ENCODE data around the gene NEK3.
"Not testable (repeated sequence)": the region's sequence is repeated elsewhere in the genome, so short reads cannot be mapped to it uniquely, and the experiment has no call there.

NEK3 gene

GRCh38 chr13:52181316-52181954, 22.0 kb upstream of the NEK3 start:
- not testable (repeated sequence) for H3K27me3 Mint-ChIP-seq, H3K4me3 Mint-ChIP-seq, H3K27ac Mint-ChIP-seq, H3K9me3 Mint-ChIP-seq, H3K4me1 Mint-ChIP-seq, DNase-seq, ATAC-seq
- H3K36me3 Mint-ChIP-seq (ENCODE audit: low read depth): peaks cover 27% of the 10 kb centered on the region

- no peak for DNase-seq
- Mint-ChIP-seq H3K27me3 (no peaks in the 10 kb centered on the region), H3K4me1 (no peaks in the 10 kb centered on the region), H3K9me3 (no peaks in the 10 kb centered on the region), H3K4me3 (no peak overlapping the region), H3K36me3 (ENCODE audit: low read depth) (peaks cover 32% of the 10 kb centered on the region), H3K27ac (no peak overlapping the region)
- no peak for ATAC-seq
These were observed 20.5 kb upstream of the NEK3 start for GRCh38 chr13:52179925-52180324.

GRCh38 chr13:52177276-52177675, 17.9 kb upstream of the NEK3 start:
- ATAC-seq: no peak
- Mint-ChIP-seq H3K9me3 (no peaks in the 10 kb centered on the region), H3K4me3 (no peak overlapping the region), H3K4me1 (peaks cover 13% of the 10 kb centered on the region), H3K36me3 (ENCODE audit: low read depth) (peaks cover 35% of the 10 kb centered on the region), H3K27ac (no peak overlapping the region), H3K27me3 (no peaks in the 10 kb centered on the region)
- no peak for DNase-seq

- H3K27me3 Mint-ChIP-seq, H3K4me3 Mint-ChIP-seq, DNase-seq, H3K9me3 Mint-ChIP-seq: not testable (repeated sequence)
- H3K36me3 Mint-ChIP-seq (ENCODE audit: low read depth): peaks cover 30% of the 10 kb centered on the region
- ATAC-seq: peak; percentile 40
- H3K4me1 Mint-ChIP-seq: peaks cover 13% of the 10 kb centered on the region
- peak overlapping the region; percentile 49 for H3K27ac Mint-ChIP-seq
These were observed 14.6 kb upstream of the NEK3 start for GRCh38 chr13:52173970-52174369.

- H3K36me3 Mint-ChIP-seq (ENCODE audit: low read depth): peaks cover 29% of the 10 kb centered on the region
- no peak overlapping the region for H3K4me3 Mint-ChIP-seq
- H3K27ac Mint-ChIP-seq: peak overlapping the region; percentile 49
These were observed 14.0 kb upstream of the NEK3 start for GRCh38 chr13:52173373-52173772.

GRCh38 chr13:52171686-52172085, 12.3 kb upstream of the NEK3 start:
- not testable (repeated sequence) for ATAC-seq, H3K4me3 Mint-ChIP-seq
- peaks cover 28% of the 10 kb centered on the region for H3K36me3 Mint-ChIP-seq (ENCODE audit: low read depth)

More at GRCh38 chr13:52173373-52173772, 14.0 kb upstream of the NEK3 start:
- DNase-seq (no peak), ATAC-seq (no peak)
- Mint-ChIP-seq H3K27me3 (no peaks in the 10 kb centered on the region), H3K9me3 (no peaks in the 10 kb centered on the region), H3K4me1 (peaks cover 13% of the 10 kb centered on the region)

GRCh38 chr13:52170828-52171391, 11.5 kb upstream of the NEK3 start:
- H3K4me3 Mint-ChIP-seq, H3K9me3 Mint-ChIP-seq, ATAC-seq, DNase-seq, H3K27me3 Mint-ChIP-seq, H3K27ac Mint-ChIP-seq: not testable (repeated sequence)
- Mint-ChIP-seq H3K36me3 (ENCODE audit: low read depth) (peaks cover 28% of the 10 kb centered on the region), H3K4me1 (peaks cover 13% of the 10 kb centered on the region)

More at GRCh38 chr13:52171686-52172085, 12.3 kb upstream of the NEK3 start:
- not testable (repeated sequence) for H3K9me3 Mint-ChIP-seq, DNase-seq, H3K27me3 Mint-ChIP-seq
- Mint-ChIP-seq H3K27ac (peak overlapping the region; percentile 5), H3K4me1 (peaks cover 13% of the 10 kb centered on the region)

GRCh38 chr13:52169839-52170238, 10.4 kb upstream of the NEK3 start:
- no peak for ATAC-seq
- H3K27me3 Mint-ChIP-seq: no peaks in the 10 kb centered on the region

GRCh38 chr13:52165411-52165810, 6.0 kb upstream of the NEK3 start:
- no peaks in the 10 kb centered on the region for H3K9me3 Mint-ChIP-seq
- no peak for ATAC-seq
- peaks cover 4% of the 10 kb centered on the region for H3K36me3 Mint-ChIP-seq (ENCODE audit: low read depth)
- no peaks in the 10 kb centered on the region for H3K27me3 Mint-ChIP-seq
- H3K27ac Mint-ChIP-seq: no peak overlapping the region
- no peak overlapping the region for H3K4me3 Mint-ChIP-seq
- H3K4me1 Mint-ChIP-seq: peaks cover 20% of the 10 kb centered on the region
- DNase-seq: no peak

More at GRCh38 chr13:52169839-52170238, 10.4 kb upstream of the NEK3 start:
- no peak overlapping the region for H3K27ac Mint-ChIP-seq
- H3K9me3 Mint-ChIP-seq: no peaks in the 10 kb centered on the region
- peaks cover 22% of the 10 kb centered on the region for H3K36me3 Mint-ChIP-seq (ENCODE audit: low read depth)
- DNase-seq: no peak
- H3K4me3 Mint-ChIP-seq: no peak overlapping the region
- peaks cover 13% of the 10 kb centered on the region for H3K4me1 Mint-ChIP-seq

- no peaks in the 10 kb centered on the region for H3K9me3 Mint-ChIP-seq
- H3K27me3 Mint-ChIP-seq: peaks cover 1% of the 10 kb centered on the region
- no peak overlapping the region for H3K27ac Mint-ChIP-seq
- H3K36me3 Mint-ChIP-seq (ENCODE audit: low read depth): peaks cover 4% of the 10 kb centered on the region
- H3K4me1 Mint-ChIP-seq: peaks cover 21% of the 10 kb centered on the region
- no peak overlapping the region for H3K4me3 Mint-ChIP-seq
- ATAC-seq (no peak), DNase-seq (no peak)
These were observed 5.6 kb upstream of the NEK3 start for GRCh38 chr13:52164989-52165388.

- H3K27ac Mint-ChIP-seq; H3K4me3 Mint-ChIP-seq; DNase-seq; H3K27me3 Mint-ChIP-seq; ATAC-seq; H3K9me3 Mint-ChIP-seq; H3K36me3 Mint-ChIP-seq (ENCODE audit: low read depth): not testable (repeated sequence)
- peaks cover 28% of the 10 kb centered on the region for H3K4me1 Mint-ChIP-seq
These were observed 4.5 kb upstream of the NEK3 start for GRCh38 chr13:52163878-52164277.

- Mint-ChIP-seq H3K27me3 (peaks cover 5% of the 10 kb centered on the region), H3K4me1 (peaks cover 34% of the 10 kb centered on the region), H3K4me3 (no peak overlapping the region), H3K27ac (no peak overlapping the region), H3K9me3 (no peaks in the 10 kb centered on the region), H3K36me3 (ENCODE audit: low read depth) (peaks cover 4% of the 10 kb centered on the region)
- DNase-seq (no peak), ATAC-seq (no peak)
These were observed 3.1 kb upstream of the NEK3 start for GRCh38 chr13:52162279-52163101.

- Mint-ChIP-seq H3K4me3 (no peak overlapping the region), H3K36me3 (ENCODE audit: low read depth) (no peaks in the 10 kb centered on the region), H3K27ac (no peak overlapping the region), H3K9me3 (no peaks in the 10 kb centered on the region), H3K27me3 (peaks cover 5% of the 10 kb centered on the region), H3K4me1 (peaks cover 34% of the 10 kb centered on the region)
- DNase-seq (no peak), ATAC-seq (no peak)
These were observed 1.8 kb upstream of the NEK3 start for GRCh38 chr13:52161181-52161646.

GRCh38 chr13:52160506-52160905, 1.1 kb upstream of the NEK3 start:
- no peak for DNase-seq
- no peak for ATAC-seq
- Mint-ChIP-seq H3K9me3 (no peaks in the 10 kb centered on the region), H3K27me3 (peaks cover 5% of the 10 kb centered on the region), H3K36me3 (ENCODE audit: low read depth) (no peaks in the 10 kb centered on the region), H3K27ac (no peak overlapping the region), H3K4me3 (no peak overlapping the region), H3K4me1 (peaks cover 34% of the 10 kb centered on the region)

GRCh38 chr13:52160053-52160452, 656 bp upstream of the NEK3 start:
- Mint-ChIP-seq H3K27me3 (peaks cover 5% of the 10 kb centered on the region), H3K9me3 (no peaks in the 10 kb centered on the region), H3K27ac (peak overlapping the region; percentile 7), H3K4me1 (peaks cover 34% of the 10 kb centered on the region), H3K36me3 (ENCODE audit: low read depth) (no peaks in the 10 kb centered on the region), H3K4me3 (peak overlapping the region; percentile 79)
- no peak for DNase-seq
- ATAC-seq: no peak

Measured in activated naive CD8-positive, alpha-beta T cell treated with anti-CD3 and anti-CD28 coated beads, Interleukin-2, amount 50 U/mL, for 24 hours (primary cell).